Fibroblast of lung (primary cell): Measurements from ENCODE around the gene NFATC3. TPM values are rescaled to one million over a fixed set of nuclear protein-coding genes. Genes with fewer than 3 reads are reported as not detected.
"Not testable (repeated sequence)": the region's sequence is repeated elsewhere in the genome, so short reads cannot be mapped to it uniquely, and the experiment has no call there.

Experiments
- DNase-seq, 2 donors: peaks; one replicate each; pipeline versions ENCODE4 v3.0.0 to v3.0.0-alpha.2; 2010; ENCODE audit warnings: low read depth in 2 of 2
- H2AFZ ChIP-seq: 2 replicates; pipeline ENCODE4 v1.5.1; 2012; ENCODE audit warnings: low read length, control low read depth, inconsistent platforms
- H3K27ac ChIP-seq: 2 replicates; pipeline ENCODE4 v1.5.1; 2011; ENCODE audit warnings: low read length, control low read depth; ENCODE audit not compliant: insufficient read depth
- H3K27me3 ChIP-seq: 2 replicates; pipeline ENCODE4 v1.5.1; 2011; ENCODE audit warnings: mild to moderate bottlenecking, low read length; ENCODE audit not compliant: control insufficient read depth, insufficient read depth
- H3K36me3 ChIP-seq: 2 replicates; pipeline ENCODE4 v1.5.1; 2011; ENCODE audit warnings: low read length; ENCODE audit not compliant: control insufficient read depth, insufficient read depth
- H3K4me1 ChIP-seq: 2 replicates; pipeline ENCODE4 v1.5.1; 2011; ENCODE audit warnings: low read length; ENCODE audit not compliant: control insufficient read depth, insufficient read depth; ENCODE audit errors: extremely low read depth
- H3K4me2 ChIP-seq: 2 replicates; pipeline ENCODE4 v1.5.1; 2011; ENCODE audit warnings: low read length, control low read depth; ENCODE audit not compliant: insufficient read depth; ENCODE audit errors: extremely low read depth
- H3K4me3 ChIP-seq, 4 experiments: fragments of 200-600 bp in 1 of 4; sonication (generic) in 1 of 4; replicated peaks in 1 of 4; 2 replicates each; pipeline ENCODE4 v1.5.1; 2011 to 2016; ENCODE audit warnings: low read length in 4 of 4, low read depth in 3 of 4, mild to moderate bottlenecking in 3 of 4, control low read depth in 2 of 4, inconsistent platforms in 1 of 4, mixed read lengths in 1 of 4; ENCODE audit not compliant: insufficient read depth in 1 of 4; ENCODE audit errors: control extremely low read depth in 1 of 4
- H3K79me2 ChIP-seq: 2 replicates; pipeline ENCODE4 v1.5.1; 2012; ENCODE audit warnings: mild to moderate bottlenecking, low read length, inconsistent platforms; ENCODE audit not compliant: control insufficient read depth, insufficient read depth
- H3K9ac ChIP-seq: 2 replicates; pipeline ENCODE4 v1.5.1; 2011; ENCODE audit warnings: mild to moderate bottlenecking, low read length, control low read depth; ENCODE audit not compliant: insufficient read depth
- H3K9me3 ChIP-seq: 2 replicates; pipeline ENCODE4 v1.5.1; 2012; ENCODE audit warnings: low read depth, low read length; ENCODE audit not compliant: control insufficient read depth, insufficient read depth
- H4K20me1 ChIP-seq: 2 replicates; pipeline ENCODE4 v1.5.1; 2011; ENCODE audit warnings: low read length; ENCODE audit not compliant: control insufficient read depth, insufficient read depth; ENCODE audit errors: extremely low read depth
- CTCF ChIP-seq, 2 donors: IDR thresholded peaks in 1 of 2; conservative IDR thresholded peaks in 1 of 2; 1 replicate in 1 of 2; 2 replicates in 1 of 2; pipeline ENCODE4 v1.5.1; 2011 to 2012; ENCODE audit warnings: low read length in 2 of 2, control low read depth in 1 of 2, inconsistent platforms in 1 of 2, low read depth in 1 of 2, mild to moderate bottlenecking in 1 of 2
- EZH2 ChIP-seq: IDR thresholded peaks from 2 replicates; pipeline ENCODE4 v1.5.1; 2012; ENCODE audit warnings: low read length, control low read depth, mild to moderate bottlenecking; ENCODE audit errors: missing control alignments
- polyA plus RNA-seq, 2 donors: library from polyadenylated mRNA; depleted of rRNA in 1 of 2; stranded (reverse) in 1 of 2; unstranded in 1 of 2; fragments of >200 nt; gene quantifications; 2 replicates each; pipeline ENCODE4 v1.2.1, GENCODE V29; 2011 to 2012; ENCODE audit warnings: missing spikeins in 1 of 2
- total RNA-seq: library from RNA; depleted of rRNA; stranded (reverse); fragments of >200 nt; gene quantifications from 2 replicates; pipeline ENCODE4 v1.2.1, GENCODE V29; 2014

Gene NFATC3
- total and polyA plus RNA-seq, 2 donors (not counting 1 experiment from before 2014, with no cell fraction given): 9.6 to 10.6 TPM

GRCh38 chr16:68131813-68132706 lies 46.9 kb downstream of the NFATC3 start:
- DNase-seq: no peak
- H3K27ac ChIP-seq: no peak overlapping the region
- no peaks in the 10 kb centered on the region for H3K36me3 ChIP-seq
- H3K4me1 ChIP-seq: no peaks in the 10 kb centered on the region
- no peaks in the 10 kb centered on the region for H3K79me2 ChIP-seq
- H3K9ac ChIP-seq: no peak overlapping the region
- H3K9me3 ChIP-seq: no peaks in the 10 kb centered on the region
- no peak overlapping the region for H3K4me2 ChIP-seq
- no peaks in the 10 kb centered on the region for H4K20me1 ChIP-seq
- TF ChIP-seq EZH2 (no peak), CTCF (conservative IDR thresholded peaks at IDR 0.05 in 1 of 2, IDR thresholded peaks at IDR 0.05 in 1 of 2; ENCODE audit: low read depth in 1 of 2, low read length in 2 of 2) (no peak)
- no peaks in the 10 kb centered on the region for H3K27me3 ChIP-seq
- H3K4me3 ChIP-seq: no peak overlapping the region
- H2AFZ ChIP-seq: no peak overlapping the region

GRCh38 chr16:68133000-68133399 lies 47.8 kb downstream of the NFATC3 start:
- H3K4me2 ChIP-seq, H4K20me1 ChIP-seq, H3K4me3 ChIP-seq, H3K27ac ChIP-seq, H3K79me2 ChIP-seq, H3K4me1 ChIP-seq, DNase-seq, H3K27me3 ChIP-seq, H3K9ac ChIP-seq, H3K36me3 ChIP-seq, H3K9me3 ChIP-seq, H2AFZ ChIP-seq: not testable (repeated sequence)

GRCh38 chr16:68134644-68135043 lies 49.5 kb downstream of the NFATC3 start:
- H3K9ac ChIP-seq: no peak overlapping the region
- H3K4me1 ChIP-seq: no peaks in the 10 kb centered on the region
- TF ChIP-seq CTCF (conservative IDR thresholded peaks at IDR 0.05 in 1 of 2, IDR thresholded peaks at IDR 0.05 in 1 of 2; ENCODE audit: low read depth in 1 of 2, low read length in 2 of 2) (no peak), EZH2 (no peak)
- no peak overlapping the region for H2AFZ ChIP-seq
- no peaks in the 10 kb centered on the region for H3K79me2 ChIP-seq
- H3K4me3 ChIP-seq: no peak overlapping the region
- no peak for DNase-seq
- no peaks in the 10 kb centered on the region for H4K20me1 ChIP-seq
- H3K4me2 ChIP-seq: no peak overlapping the region
- H3K9me3 ChIP-seq: no peaks in the 10 kb centered on the region
- no peaks in the 10 kb centered on the region for H3K27me3 ChIP-seq
- H3K36me3 ChIP-seq: no peaks in the 10 kb centered on the region
- no peak overlapping the region for H3K27ac ChIP-seq
